GM20000 (cell line): ENCODE measurements around the gene TMEM14C.

Source experiments
- DNase-seq: peaks from one replicate; pipeline ENCODE4 v3.0.0; 2012; ENCODE audit warnings: low spot score
- CTCF ChIP-seq: IDR thresholded peaks from 2 replicates; pipeline ENCODE4 v1.5.1; 2012; ENCODE audit warnings: mild to moderate bottlenecking, control low read depth; ENCODE audit errors: extremely low read depth, missing control alignments

TMEM14C gene

GRCh38 chr6:10721850-10722569 is 860 bp upstream of the TMEM14C start:
- DNase-seq, result peak; percentile 14
- TF ChIP-seq CTCF, result no peak

- no peak for DNase-seq
- TF ChIP-seq CTCF, result no peak
Measured at GRCh38 chr6:10722570-10722819, 375 bp upstream of the TMEM14C start.

GRCh38 chr6:10723567-10723881 is 654 bp downstream of the TMEM14C start:
- no peak for TF ChIP-seq CTCF
- DNase-seq, result no peak

- DNase-seq, result no peak
- no peak for TF ChIP-seq CTCF
Measured at GRCh38 chr6:10725044-10725443, 2.2 kb downstream of the TMEM14C start.

- TF ChIP-seq CTCF, result no peak
- DNase-seq, result no peak
Measured at GRCh38 chr6:10725716-10726115, 2.8 kb downstream of the TMEM14C start.

- DNase-seq, result no peak
- TF ChIP-seq CTCF, result no peak
Measured at GRCh38 chr6:10730254-10730653, 7.4 kb downstream of the TMEM14C start.

- DNase-seq, result no peak
- TF ChIP-seq CTCF, result no peak
Measured at GRCh38 chr6:10733151-10733715, 10.4 kb downstream of the TMEM14C start.
